HEK293 (cell line): ENCODE results near the gene PHKB.
"Not testable (repeated sequence)": the region's sequence is repeated elsewhere in the genome, so short reads cannot be mapped to it uniquely, and the experiment has no call there.

Experiments used
- CTCF ChIA-PET: fragments of 350-600 bp; formaldehyde crosslinking; extraction: SDS; loops from one replicate; lab custom pipeline; 2021; ENCODE audit warnings: antibody characterized with exemption; lab: Yijun Ruan, JAX
- POLR2A ChIA-PET: fragments of 300-600 bp; formaldehyde crosslinking; extraction: SDS; loops from one replicate; lab custom pipeline; 2020; ENCODE audit warnings: antibody characterized with exemption, inconsistent platforms; lab: Yijun Ruan, JAX
- H3K27ac ChIP-seq: fragments of 200-500 bp; sonication (Bioruptor generic); 2 replicates; pipeline ENCODE4 v1.5.1; 2014; ENCODE audit warnings: low read depth, low read length, control low read depth, inconsistent platforms; ENCODE audit errors: extremely low read depth
- H3K36me3 ChIP-seq, 2 experiments: fragments of 200-500 bp in 1 of 2; sonication (Bioruptor generic) in 1 of 2; 1 replicate in 1 of 2; 2 replicates in 1 of 2; pipeline ENCODE4 v1.5.1; 2014 to 2017; ENCODE audit warnings: inconsistent platforms in 2 of 2, low read length in 2 of 2; ENCODE audit not compliant: control insufficient read depth in 2 of 2, insufficient read depth in 1 of 2
- H3K4me1 ChIP-seq: fragments of 200-500 bp; sonication (Bioruptor generic); 2 replicates; pipeline ENCODE4 v1.5.1; 2014; ENCODE audit warnings: mild to moderate bottlenecking, low read length, inconsistent platforms; ENCODE audit not compliant: control insufficient read depth, insufficient read depth
- H3K4me3 ChIP-seq: 2 replicates; pipeline ENCODE4 v1.5.1; 2011; ENCODE audit warnings: low read depth, mild to moderate bottlenecking, control low read depth, low read length, moderate library complexity
- H3K9me3 ChIP-seq: fragments of 200-500 bp; sonication (Bioruptor generic); 2 replicates; pipeline ENCODE4 v1.5.1; 2014; ENCODE audit warnings: low read depth, low read length, inconsistent platforms; ENCODE audit not compliant: control insufficient read depth, insufficient read depth
- MZF1 ChIP-seq: fragments of 450-650 bp; formaldehyde crosslinking; IDR thresholded peaks from 2 replicates; pipeline ENCODE4 v1.5.1; 2017; ENCODE audit warnings: missing biosample characterization, missing genetic modification characterization, borderline replicate concordance
- SETDB1 ChIP-seq: IDR thresholded peaks from one replicate; pipeline ENCODE4 v1.6.1; 2017; ENCODE audit warnings: mild to moderate bottlenecking, low read length, moderate library complexity, mixed read lengths; ENCODE audit not compliant: insufficient read length
- ZNF214 ChIP-seq: fragments of 450-650 bp; formaldehyde crosslinking; IDR thresholded peaks from 2 replicates; pipeline ENCODE4 v1.5.1; 2017; ENCODE audit warnings: missing biosample characterization, mild to moderate bottlenecking, missing genetic modification characterization, borderline replicate concordance
- ZNF529 ChIP-seq: fragments of 450-650 bp; formaldehyde crosslinking; IDR thresholded peaks from 2 replicates; pipeline ENCODE4 v1.5.1; 2017; ENCODE audit warnings: missing genetic modification characterization, missing biosample characterization; ENCODE audit not compliant: insufficient replicate concordance
- ZNF548 ChIP-seq: fragments of 450-650 bp; formaldehyde crosslinking; IDR thresholded peaks from 2 replicates; pipeline ENCODE4 v1.5.1; 2016; ENCODE audit warnings: missing biosample characterization, missing genetic modification characterization

Gene PHKB

DNA sequence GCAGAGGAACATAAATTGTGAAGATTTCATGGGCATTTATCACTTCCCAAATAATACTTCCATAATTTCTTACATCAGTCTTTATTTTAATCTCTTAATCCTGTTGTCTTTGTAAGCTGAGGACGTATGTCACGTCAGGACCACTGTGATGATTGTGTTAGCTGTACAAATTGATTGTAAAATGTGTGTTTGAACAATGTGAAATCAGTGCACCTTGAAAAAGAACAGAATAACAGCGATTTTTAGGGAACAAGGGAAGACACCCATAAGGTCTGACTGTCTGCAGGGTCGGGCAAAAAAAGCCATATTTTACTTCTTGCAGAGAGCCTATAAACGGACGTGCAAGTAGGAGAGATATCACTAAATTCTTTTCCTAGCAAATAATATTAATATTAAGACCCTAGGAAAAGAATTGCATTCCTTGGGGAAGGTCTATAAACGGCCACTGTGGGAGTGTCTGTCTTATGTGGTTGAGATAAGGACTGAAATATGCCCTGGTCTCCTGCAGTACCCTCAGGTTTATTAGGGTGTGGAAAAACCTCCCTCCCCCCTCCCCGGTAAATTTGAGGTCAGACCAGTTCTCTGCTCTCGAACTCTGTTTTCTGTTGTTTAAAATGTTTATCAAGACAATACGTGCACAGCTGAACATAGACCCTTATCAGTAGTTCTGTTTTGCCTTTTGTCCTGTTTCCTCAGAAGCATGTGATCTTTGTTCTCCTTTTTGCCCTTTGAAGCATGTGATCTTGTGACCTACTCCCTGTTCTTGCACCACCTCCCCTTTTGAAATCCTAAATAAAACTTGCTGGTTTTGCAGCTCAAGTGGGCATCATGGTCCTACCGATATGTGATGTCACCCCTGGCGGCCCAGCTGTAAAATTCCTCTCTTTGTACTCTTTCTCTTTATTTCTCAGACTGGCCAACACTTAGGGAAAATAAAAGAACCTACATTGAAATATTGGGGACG is 78.9 kb downstream of the PHKB start:
- H3K4me3 ChIP-seq, H3K36me3 ChIP-seq, H3K27ac ChIP-seq, H3K4me1 ChIP-seq, POLR2A ChIA-PET, CTCF ChIA-PET, H3K9me3 ChIP-seq: not testable (repeated sequence)
- peak; percentile 34 for TF ChIP-seq SETDB1

DNA sequence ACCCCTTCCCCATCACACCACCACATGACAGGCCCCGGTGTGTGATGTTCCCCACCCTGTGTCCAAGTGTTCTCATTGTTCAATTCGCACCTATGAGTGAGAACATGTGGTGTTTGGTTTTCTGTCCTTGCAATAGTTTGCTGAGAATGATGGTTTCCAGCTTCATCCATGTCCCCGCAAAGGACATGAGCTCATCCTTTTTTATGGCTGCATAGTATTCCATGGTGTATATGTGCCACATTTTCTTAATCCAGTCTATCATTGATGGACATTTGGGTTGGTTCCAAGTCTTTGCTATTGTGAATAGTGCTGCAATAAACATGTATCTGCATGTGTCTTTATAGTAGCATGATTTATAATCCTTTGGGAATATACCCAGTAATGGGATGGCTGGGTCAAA is 80.0 kb downstream of the PHKB start:
- CTCF ChIA-PET, POLR2A ChIA-PET, H3K9me3 ChIP-seq, H3K4me1 ChIP-seq, H3K36me3 ChIP-seq, H3K4me3 ChIP-seq, H3K27ac ChIP-seq: not testable (repeated sequence)

DNA sequence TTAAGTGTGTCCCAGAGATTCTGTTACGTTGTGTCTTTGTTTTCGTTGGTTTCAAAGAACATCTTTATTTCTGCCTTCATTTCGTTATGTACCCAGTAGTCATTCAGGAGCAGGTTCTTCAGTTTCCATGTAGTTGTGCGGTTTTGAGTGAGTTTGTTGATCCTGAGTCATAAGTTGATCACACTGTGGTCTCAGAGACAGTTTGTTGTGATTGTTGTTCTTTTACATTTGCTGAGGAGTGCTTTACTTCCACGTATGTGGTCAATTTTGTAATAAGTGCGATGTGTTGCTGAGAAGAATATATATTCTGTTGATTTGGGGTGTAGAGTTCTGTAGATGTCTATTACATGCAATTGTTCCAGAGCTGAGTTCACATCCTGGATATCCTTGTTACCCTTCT is 83.1 kb downstream of the PHKB start:
- H3K27ac ChIP-seq, H3K36me3 ChIP-seq, POLR2A ChIA-PET, CTCF ChIA-PET, H3K4me3 ChIP-seq, H3K9me3 ChIP-seq, H3K4me1 ChIP-seq: not testable (repeated sequence)

- H3K27ac ChIP-seq, CTCF ChIA-PET, H3K9me3 ChIP-seq, H3K4me1 ChIP-seq, POLR2A ChIA-PET, H3K4me3 ChIP-seq: not testable (repeated sequence)
- peaks cover 0 to 11% of the 10 kb centered on the region in 2 experiments; a peak in 2 of 3 replicates for H3K36me3 ChIP-seq
Measured at GRCh38 chr16:47551185-47551584, 90.1 kb downstream of the PHKB start.

- H3K4me1 ChIP-seq, H3K4me3 ChIP-seq, H3K9me3 ChIP-seq, H3K27ac ChIP-seq, CTCF ChIA-PET, POLR2A ChIA-PET: not testable (repeated sequence)
- H3K36me3 ChIP-seq, result peaks cover 0 to 11% of the 10 kb centered on the region in 2 experiments; a peak in 2 of 3 replicates
Measured at GRCh38 chr16:47551767-47552166, 90.6 kb downstream of the PHKB start.

- TF ChIP-seq ZNF214 (no peak), MZF1 (tag by site-specific recombination) (no peak), ZNF529 (no peak), ZNF548 (tag by site-specific recombination) (no peak)
- Histone ChIP-seq H3K36me3 (peaks cover 0 to 6% of the 10 kb centered on the region in 2 experiments; a peak in 1 of 3 replicates), H3K4me3 (no peak overlapping the region), H3K9me3 (no peaks in the 10 kb centered on the region), H3K4me1 (no peaks in the 10 kb centered on the region), H3K27ac (no peak overlapping the region)
- ChIA-PET POLR2A (no interaction called here), CTCF (no interaction called here)
Measured at GRCh38 chr16:47553853-47554564, 92.9 kb downstream of the PHKB start.

DNA sequence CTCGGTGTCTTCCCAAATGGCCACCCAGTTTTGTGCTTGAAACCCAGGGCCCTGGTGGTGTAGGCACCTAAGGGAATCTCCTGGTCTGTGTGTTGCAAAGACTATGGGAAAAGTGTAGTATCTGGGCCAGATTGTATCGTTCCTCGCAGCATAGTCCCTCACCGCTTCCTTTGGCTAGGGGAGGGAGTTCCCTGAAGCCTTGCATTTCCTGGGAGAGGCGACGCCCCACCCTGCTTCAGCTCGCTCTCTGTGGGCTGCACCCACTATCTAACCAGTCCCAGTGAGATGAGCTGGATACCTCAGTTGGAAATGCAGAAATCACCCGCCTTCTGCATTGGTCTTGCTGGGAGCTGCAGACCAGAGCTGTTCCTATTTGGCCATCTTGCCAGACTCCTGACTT is 93.5 kb downstream of the PHKB start:
- H3K4me1 ChIP-seq, H3K4me3 ChIP-seq, POLR2A ChIA-PET, H3K9me3 ChIP-seq, H3K36me3 ChIP-seq, H3K27ac ChIP-seq: not testable (repeated sequence)
- CTCF ChIA-PET, result interaction anchor here (0.6 kb wide), 1 partner anchor 153 kb away, joined by 4 read pairs; no protein-coding TSS in a partner anchor
